Measurements from ENCODE around the gene TPSAB1. TPM values are rescaled to one million over a fixed set of nuclear protein-coding genes. Genes with fewer than 3 reads are reported as not detected.

TPSAB1 gene
- total and polyA plus RNA-seq, 2 donors (not counting 1 experiment from before 2014, with no cell fraction given), result not detected

- no peak overlapping the region for H3K4me2 ChIP-seq (ENCODE audit: extremely low read depth, insufficient read depth, low read length)
- TF ChIP-seq CTCF (conservative IDR thresholded peaks at IDR 0.05 in 1 of 2, IDR thresholded peaks at IDR 0.05 in 1 of 2; ENCODE audit: low read depth in 1 of 2, low read length in 2 of 2) (no peak), EZH2 (IDR thresholded peaks at IDR 0.05; ENCODE audit: low read length, missing control alignments) (no peak)
- DNase-seq (ENCODE audit: low read depth in 2 of 2), result no peak
- no peak overlapping the region for H2AFZ ChIP-seq (ENCODE audit: low read length)
- no peaks in the 10 kb centered on the region for H3K9me3 ChIP-seq (ENCODE audit: control insufficient read depth, insufficient read depth, low read depth, low read length)
- H3K36me3 ChIP-seq (ENCODE audit: control insufficient read depth, insufficient read depth, low read length), result no peaks in the 10 kb centered on the region
- H3K4me3 ChIP-seq (replicated peaks in 1 of 4; ENCODE audit: control extremely low read depth in 1 of 4, insufficient read depth in 1 of 4, low read depth in 3 of 4, low read length in 4 of 4), result no peak overlapping the region
- H3K9ac ChIP-seq (ENCODE audit: insufficient read depth, low read length), result no peak overlapping the region
- H3K27me3 ChIP-seq (ENCODE audit: control insufficient read depth, insufficient read depth, low read length), result peaks cover 20% of the 10 kb centered on the region
- no peaks in the 10 kb centered on the region for H3K79me2 ChIP-seq (ENCODE audit: control insufficient read depth, insufficient read depth, low read length)
- no peak overlapping the region for H3K27ac ChIP-seq (ENCODE audit: insufficient read depth, low read length)
- H4K20me1 ChIP-seq (ENCODE audit: control insufficient read depth, extremely low read depth, insufficient read depth, low read length), result no peaks in the 10 kb centered on the region
- no peaks in the 10 kb centered on the region for H3K4me1 ChIP-seq (ENCODE audit: control insufficient read depth, extremely low read depth, insufficient read depth, low read length)
These were observed 51.1 kb downstream of the TPSAB1 start for GRCh38 chr16:1291576-1291974.

Other genes starting within 250 kb of the TPSAB1 start
- gene SSTR5, start 168.0 kb upstream of the TPSAB1 start, total RNA-seq, result not detected in 2 replicates
- not detected in 2 replicates for gene SSTR5, start 168.0 kb upstream of the TPSAB1 start, polyA plus RNA-seq
- not detected in 2 replicates for gene C1QTNF8, start 144.5 kb upstream of the TPSAB1 start, total RNA-seq
- gene C1QTNF8, start 144.5 kb upstream of the TPSAB1 start, polyA plus RNA-seq, result not detected in 2 replicates
- 0.26 and 1.2 TPM in 2 replicates for gene CACNA1H, start 87.6 kb upstream of the TPSAB1 start, total RNA-seq
- 0.05 and 10.5 TPM in 2 replicates for gene CACNA1H, start 87.6 kb upstream of the TPSAB1 start, polyA plus RNA-seq
- gene TPSG1, start 15.4 kb upstream of the TPSAB1 start, total RNA-seq, result not detected in 2 replicates
- gene TPSG1, start 15.4 kb upstream of the TPSAB1 start, polyA plus RNA-seq, result not detected in 2 replicates
- not detected in 2 replicates for gene TPSB2, start 10.5 kb upstream of the TPSAB1 start, total RNA-seq
- gene TPSB2, start 10.5 kb upstream of the TPSAB1 start, polyA plus RNA-seq, result not detected in 2 replicates
- not detected in 2 replicates for gene TPSD1, start 15.4 kb downstream of the TPSAB1 start, total RNA-seq
- not detected in 2 replicates for gene TPSD1, start 15.4 kb downstream of the TPSAB1 start, polyA plus RNA-seq
- 42.1 and 44.4 TPM in 2 replicates for gene UBE2I, start 68.9 kb downstream of the TPSAB1 start, total RNA-seq
- 142 and 202 TPM in 2 replicates for gene UBE2I, start 68.9 kb downstream of the TPSAB1 start, polyA plus RNA-seq
- gene BAIAP3, start 92.9 kb downstream of the TPSAB1 start, total RNA-seq, result 0.26 and 0.83 TPM in 2 replicates
- 0.19 and 0.22 TPM in 2 replicates for gene BAIAP3, start 92.9 kb downstream of the TPSAB1 start, polyA plus RNA-seq
- 74.7 and 77.6 TPM in 2 replicates for gene TSR3, start 111.2 kb downstream of the TPSAB1 start, total RNA-seq
- 36.2 and 41.9 TPM in 2 replicates for gene TSR3, start 111.2 kb downstream of the TPSAB1 start, polyA plus RNA-seq
- 38.8 and 40.8 TPM in 2 replicates for gene GNPTG, start 111.2 kb downstream of the TPSAB1 start, total RNA-seq
- 43.2 and 44.6 TPM in 2 replicates for gene GNPTG, start 111.2 kb downstream of the TPSAB1 start, polyA plus RNA-seq
- gene UNKL, start 174.0 kb downstream of the TPSAB1 start, total RNA-seq, result 6.3 and 6.9 TPM in 2 replicates
- 3.6 and 4.3 TPM in 2 replicates for gene UNKL, start 174.0 kb downstream of the TPSAB1 start, polyA plus RNA-seq
- gene UQCC4, start 180.0 kb downstream of the TPSAB1 start, total RNA-seq, result 11.9 and 15.2 TPM in 2 replicates
- 13.3 and 15.7 TPM in 2 replicates for gene UQCC4, start 180.0 kb downstream of the TPSAB1 start, polyA plus RNA-seq
- not detected in 2 replicates for gene PERCC1, start 190.4 kb downstream of the TPSAB1 start, total RNA-seq
- not detected in 2 replicates for gene PERCC1, start 190.4 kb downstream of the TPSAB1 start, polyA plus RNA-seq
- gene CCDC154, start 203.9 kb downstream of the TPSAB1 start, total RNA-seq, result 0.50 and 0.51 TPM in 2 replicates
- 0.02 and 0.08 TPM in 2 replicates for gene CCDC154, start 203.9 kb downstream of the TPSAB1 start, polyA plus RNA-seq
- 80.4 and 83.4 TPM in 2 replicates for gene CLCN7, start 234.3 kb downstream of the TPSAB1 start, total RNA-seq
- 25.0 and 25.8 TPM in 2 replicates for gene CLCN7, start 234.3 kb downstream of the TPSAB1 start, polyA plus RNA-seq
- not detected in 2 replicates for gene PTX4, start 248.2 kb downstream of the TPSAB1 start, total RNA-seq
- 0.05 TPM in 1 of 2 replicates, not detected in the other for gene PTX4, start 248.2 kb downstream of the TPSAB1 start, polyA plus RNA-seq

Measured in fibroblast of lung (primary cell).